Urinary bladder (tissue), 4 donors: ENCODE data around the gene HEPHL1. TPM values are rescaled to one million over a fixed set of nuclear protein-coding genes. Genes with fewer than 3 reads are reported as not detected.

ENCODE experiments used
- DNase-seq: peaks from one replicate; pipeline ENCODE4 v3.0.0-alpha.2; 2015; ENCODE audit errors: extremely low spot score
- H3K27ac ChIP-seq: one replicate; pipeline ENCODE4 v1.5.1; 2013; ENCODE audit warnings: low read depth, mild to moderate bottlenecking, moderate library complexity
- H3K36me3 ChIP-seq: one replicate; pipeline ENCODE4 v1.6.1; 2013; ENCODE audit warnings: mild to moderate bottlenecking, moderate library complexity; ENCODE audit not compliant: insufficient read depth
- H3K4me1 ChIP-seq: one replicate; pipeline ENCODE4 v1.6.1; 2013; ENCODE audit warnings: mild to moderate bottlenecking, moderate library complexity; ENCODE audit not compliant: insufficient read depth
- H3K4me3 ChIP-seq: one replicate; pipeline ENCODE4 v1.5.1; 2013; ENCODE audit warnings: low read depth, low read length
- WGBS: extraction: QIAGEN DNeasy Blood & Tissue Kit; methylation state at CpG from one replicate; pipeline ENCODE4 v1.1.7; 2013; 5-methylcytosine and 5-hydroxymethylcytosine counted together
- polyA plus RNA-seq: library from polyadenylated mRNA; stranded (reverse); fragments of 200-250 nt; gene quantifications from one replicate; pipeline ENCODE4 v1.2.3, GENCODE V29; 2013
- total RNA-seq: library from RNA; depleted of rRNA; stranded (reverse); fragments of >200 nt; gene quantifications from one replicate; pipeline ENCODE4 v1.2.3, GENCODE V29; 2014
- donor health status: healthy with polysubstance abuse.
- donor health status: healthy.

HEPHL1 gene
- total and polyA plus RNA-seq, 2 donors = not detected

DNA sequence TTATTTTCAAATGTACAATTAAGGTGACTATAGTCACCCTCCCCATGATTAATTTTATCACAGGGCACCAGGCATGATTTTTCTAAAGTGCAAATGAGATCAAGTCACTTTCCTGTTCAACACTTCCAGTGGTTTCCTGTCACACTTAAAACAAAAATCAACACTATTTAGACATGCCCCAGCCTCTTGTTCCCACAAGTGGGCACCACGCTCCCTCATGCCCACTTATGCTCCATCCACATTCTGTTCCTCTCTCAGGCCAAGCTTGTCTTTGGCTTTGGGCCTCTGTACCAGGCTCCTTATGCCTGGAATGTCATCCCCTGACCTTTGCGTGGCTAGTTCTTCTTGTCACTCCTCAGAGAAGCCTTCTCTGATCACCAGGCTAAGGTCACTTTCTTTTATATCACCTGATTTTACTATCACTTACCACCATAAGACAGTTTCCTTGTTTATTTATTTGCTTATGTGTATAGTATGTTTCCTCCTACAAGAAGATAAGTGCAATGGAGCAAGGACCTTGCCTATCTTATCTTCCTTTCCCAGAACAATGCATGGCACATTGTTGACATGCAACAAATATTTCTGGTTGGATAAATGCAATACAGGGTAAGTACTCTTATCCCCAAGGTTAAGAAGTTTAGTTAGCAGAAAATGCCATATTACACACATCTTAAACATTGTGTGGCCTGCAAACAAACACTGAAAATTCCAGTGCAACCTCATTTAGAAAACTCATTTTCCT is 56.6 kb downstream of the HEPHL1 start:
- WGBS = 79% methylated on average over 2 of the region's 2 CpGs
- no peaks in the 10 kb centered on the region for H3K36me3 ChIP-seq

GRCh38 chr11:94084164-94084563 is 63.0 kb downstream of the HEPHL1 start:
- no peak overlapping the region for H3K4me3 ChIP-seq
- H3K4me1 ChIP-seq = no peaks in the 10 kb centered on the region
- no peak overlapping the region for H3K27ac ChIP-seq
- no peak for DNase-seq
- 94% methylated on average over 1 of the region's 1 CpG for whole genome bisulfite sequencing
- H3K36me3 ChIP-seq = no peaks in the 10 kb centered on the region

More for the DNA sequence above, 56.6 kb downstream of the HEPHL1 start:
- Histone ChIP-seq H3K4me3 (no peak overlapping the region), H3K27ac (no peak overlapping the region), H3K4me1 (no peaks in the 10 kb centered on the region)
- no peak for DNase-seq

- WGBS = 88% methylated on average over 21 of the region's 21 CpGs
- Histone ChIP-seq H3K4me3 (no peak overlapping the region), H3K36me3 (no peaks in the 10 kb centered on the region), H3K4me1 (no peaks in the 10 kb centered on the region), H3K27ac (no peak overlapping the region)
- DNase-seq = no peak
Observed at GRCh38 chr11:94088906-94089305, 67.8 kb downstream of the HEPHL1 start.

DNA sequence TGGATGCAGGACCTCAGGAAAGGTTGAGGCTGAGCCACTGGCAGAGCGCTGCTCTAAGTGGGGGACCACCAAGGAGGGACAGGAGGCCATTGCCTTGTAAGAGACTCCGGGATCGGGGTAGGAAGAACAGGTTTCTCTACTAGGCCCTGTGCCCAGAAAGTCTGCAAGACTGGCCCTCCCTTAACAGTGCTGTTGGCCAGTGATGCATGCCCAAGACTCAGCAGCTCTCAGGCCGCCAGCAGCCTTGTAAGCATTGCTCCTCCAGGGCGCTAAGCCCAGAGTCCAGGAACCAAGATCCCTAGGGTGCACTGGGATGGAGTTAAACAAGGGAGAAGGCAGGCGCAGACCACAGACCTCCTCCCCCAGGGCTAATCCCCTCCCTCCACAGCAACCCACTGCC is 68.2 kb downstream of the HEPHL1 start:
- no peaks in the 10 kb centered on the region for H3K4me1 ChIP-seq
- H3K36me3 ChIP-seq = no peaks in the 10 kb centered on the region
- H3K27ac ChIP-seq = no peak overlapping the region
- 91% methylated on average over 6 of the region's 6 CpGs for WGBS
- H3K4me3 ChIP-seq = no peak overlapping the region
- no peak for DNase-seq

GRCh38 chr11:94090401-94090800 is 69.2 kb downstream of the HEPHL1 start:
- H3K36me3 ChIP-seq = no peaks in the 10 kb centered on the region
- H3K4me3 ChIP-seq = no peak overlapping the region
- H3K4me1 ChIP-seq = no peaks in the 10 kb centered on the region
- H3K27ac ChIP-seq = no peak overlapping the region
- no peak for DNase-seq
- 72% methylated on average over 1 of the region's 1 CpG for WGBS

DNA sequence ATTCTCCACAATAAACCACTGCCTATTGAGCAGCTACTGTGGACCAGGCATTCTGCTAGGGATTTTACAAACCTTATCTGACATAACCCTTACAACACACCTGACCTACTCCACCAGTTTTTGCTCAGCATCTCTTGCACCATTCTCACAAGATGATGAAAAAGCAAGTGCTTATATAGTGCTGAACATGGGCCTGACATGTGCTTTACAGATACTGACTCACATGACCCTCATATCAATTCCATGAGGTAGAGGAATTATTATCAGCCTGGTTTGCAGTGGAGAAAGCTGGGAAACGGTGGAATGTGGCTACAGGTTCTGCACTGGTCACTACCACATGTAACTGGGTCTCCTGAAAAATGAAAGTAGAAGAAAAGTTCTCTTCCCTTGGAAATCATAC is 69.9 kb downstream of the HEPHL1 start:
- no peaks in the 10 kb centered on the region for H3K4me1 ChIP-seq
- WGBS = 67% methylated on average over 1 of the region's 1 CpG
- DNase-seq = no peak
- no peak overlapping the region for H3K27ac ChIP-seq
- no peaks in the 10 kb centered on the region for H3K36me3 ChIP-seq
- H3K4me3 ChIP-seq = no peak overlapping the region

- no peak for DNase-seq
- no peak overlapping the region for H3K4me3 ChIP-seq
- H3K27ac ChIP-seq = no peak overlapping the region
- H3K36me3 ChIP-seq = no peaks in the 10 kb centered on the region
- no peaks in the 10 kb centered on the region for H3K4me1 ChIP-seq
Observed at GRCh38 chr11:94100253-94100652, 79.1 kb downstream of the HEPHL1 start.

GRCh38 chr11:94103471-94103870 is 82.3 kb downstream of the HEPHL1 start:
- no peaks in the 10 kb centered on the region for H3K4me1 ChIP-seq
- WGBS = 35% methylated on average over 1 of the region's 1 CpG
- DNase-seq = no peak
- no peak overlapping the region for H3K27ac ChIP-seq
- H3K4me3 ChIP-seq = no peak overlapping the region
- H3K36me3 ChIP-seq = no peaks in the 10 kb centered on the region

GRCh38 chr11:94104734-94105133 is 83.6 kb downstream of the HEPHL1 start:
- Histone ChIP-seq H3K4me1 (no peaks in the 10 kb centered on the region), H3K4me3 (no peak overlapping the region), H3K27ac (no peak overlapping the region), H3K36me3 (no peaks in the 10 kb centered on the region)
- DNase-seq = no peak

DNA sequence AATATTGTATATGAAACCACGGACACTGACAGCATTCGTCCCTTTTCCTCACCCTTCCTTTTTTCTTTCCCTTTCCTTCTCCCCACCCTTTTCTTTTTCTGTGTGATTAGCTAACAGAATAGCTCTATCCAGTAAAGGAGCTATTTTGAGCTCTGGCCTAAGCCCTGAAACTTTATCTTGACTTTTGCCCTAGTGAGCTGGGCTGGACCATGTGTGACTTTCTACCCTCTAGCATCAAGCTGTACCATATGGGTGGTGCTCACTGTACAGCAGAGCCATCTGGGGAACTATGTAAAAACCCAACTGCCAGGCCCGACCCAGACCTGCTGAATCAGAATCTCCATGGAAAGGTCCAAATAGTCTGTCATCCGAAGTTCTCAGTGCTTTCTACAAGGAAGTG is 85.6 kb downstream of the HEPHL1 start:
- Histone ChIP-seq H3K4me3 (no peak overlapping the region), H3K36me3 (no peaks in the 10 kb centered on the region), H3K4me1 (no peaks in the 10 kb centered on the region), H3K27ac (no peak overlapping the region)
- DNase-seq = no peak
- 91% methylated on average over 4 of the region's 4 CpGs for WGBS

- no peaks in the 10 kb centered on the region for H3K4me1 ChIP-seq
- H3K4me3 ChIP-seq = no peak overlapping the region
- no peak for DNase-seq
- 95% methylated on average over 1 of the region's 1 CpG for WGBS
- no peak overlapping the region for H3K27ac ChIP-seq
- no peaks in the 10 kb centered on the region for H3K36me3 ChIP-seq
Observed at GRCh38 chr11:94107363-94107762, 86.2 kb downstream of the HEPHL1 start.

- no peak overlapping the region for H3K4me3 ChIP-seq
- no peaks in the 10 kb centered on the region for H3K36me3 ChIP-seq
- H3K4me1 ChIP-seq = no peaks in the 10 kb centered on the region
- 78% methylated on average over 3 of the region's 3 CpGs for WGBS
- no peak for DNase-seq
- no peak overlapping the region for H3K27ac ChIP-seq
Observed at GRCh38 chr11:94111241-94111640, 90.1 kb downstream of the HEPHL1 start.

DNA sequence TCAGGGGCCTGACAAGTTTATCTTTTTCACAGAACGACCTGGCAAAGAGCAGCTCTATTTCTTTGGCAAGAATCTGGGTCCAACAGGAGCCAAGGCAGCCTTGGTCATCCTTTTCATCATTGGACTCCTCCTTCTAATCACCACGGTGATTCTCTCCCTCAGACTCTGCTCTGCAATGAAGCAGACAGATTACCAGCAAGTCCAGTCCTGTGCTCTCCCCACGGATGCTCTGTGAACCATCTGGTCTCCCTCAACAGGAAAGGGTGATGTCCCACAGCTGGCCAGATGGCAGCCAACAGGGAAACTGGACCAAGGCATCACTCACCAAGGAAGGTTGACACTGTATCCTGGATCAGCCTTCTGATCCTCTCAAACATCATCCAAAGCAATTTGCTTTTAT is 90.5 kb downstream of the HEPHL1 start:
- Histone ChIP-seq H3K36me3 (no peaks in the 10 kb centered on the region), H3K4me1 (no peaks in the 10 kb centered on the region), H3K4me3 (no peak overlapping the region), H3K27ac (no peak overlapping the region)
- DNase-seq = no peak
- 41% methylated on average over 3 of the region's 3 CpGs for WGBS

DNA sequence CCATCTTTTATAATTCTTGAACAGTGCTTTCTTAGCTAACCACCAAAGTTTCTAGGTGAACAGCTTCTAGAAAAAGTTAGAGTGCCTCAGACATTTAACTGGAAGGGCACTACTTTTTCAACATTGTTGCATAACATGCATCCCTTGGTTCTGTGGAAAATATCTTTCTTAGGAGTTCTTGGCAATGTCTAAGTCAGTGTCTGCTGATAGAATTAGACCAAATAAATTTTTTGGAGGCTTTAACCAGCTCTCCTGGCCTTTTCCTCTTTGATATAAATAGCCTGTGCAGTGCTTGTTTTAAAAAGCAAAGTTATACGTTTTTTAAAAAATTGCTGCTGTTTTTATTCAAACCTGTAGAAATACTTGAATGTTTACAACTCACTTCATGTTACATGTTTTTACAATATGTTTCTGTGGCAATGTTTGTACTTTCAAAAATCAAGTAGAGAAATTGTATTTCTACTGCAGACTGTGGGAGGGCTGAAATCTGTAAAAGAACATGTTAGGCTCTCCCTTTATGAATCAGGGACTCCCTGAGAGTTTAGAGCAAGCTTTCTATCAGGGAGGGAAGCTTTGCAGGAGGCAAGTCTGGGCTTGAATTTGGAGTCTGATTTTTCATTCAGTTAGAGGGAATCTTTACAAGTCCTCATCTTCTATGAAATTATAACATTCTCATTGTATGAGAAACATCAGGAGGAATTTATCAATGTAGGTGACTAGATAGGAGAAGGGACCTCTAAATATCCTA is 91.2 kb downstream of the HEPHL1 start:
- Histone ChIP-seq H3K27ac (no peak overlapping the region), H3K36me3 (no peaks in the 10 kb centered on the region), H3K4me1 (no peaks in the 10 kb centered on the region), H3K4me3 (no peak overlapping the region)
- WGBS = 20% methylated on average over 1 of the region's 1 CpG
- no peak for DNase-seq
